ENCODE results near the gene RHNO1.

Gene RHNO1

GRCh38 chr12:2877047-2877952 is at the start of gene RHNO1, which contains the start of gene FOXM1:
RHNO1 (plus strand) TSS chr12:2877223; CDS start chr12:2885367, 8,144 bp downstream.
FOXM1 (minus strand) TSS chr12:2877174; CDS start chr12:2874478, 2,696 bp downstream.
- DNase-seq: peak; percentile 84

DNA sequence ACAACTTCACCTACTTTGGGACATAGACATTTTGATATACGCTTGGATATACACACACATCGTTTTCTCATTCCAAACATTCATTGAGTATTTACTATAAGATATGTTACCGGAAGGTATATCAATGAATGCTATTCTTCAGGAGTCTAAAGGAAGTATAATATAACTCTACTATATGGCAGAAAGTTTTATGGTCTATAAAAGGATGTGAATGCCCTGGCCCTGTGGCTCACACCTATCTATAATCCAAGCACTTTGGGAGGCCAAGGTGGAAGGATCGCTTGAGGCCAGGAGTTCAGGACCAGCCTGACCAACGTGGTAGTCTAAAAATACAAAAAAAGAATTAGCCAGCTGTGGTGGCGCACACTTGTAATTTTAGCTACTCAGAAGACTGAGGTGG is 47.7 kb upstream of the RHNO1 start:
- no peak for DNase-seq

GRCh38 chr12:2832550-2833127 is 44.4 kb upstream of the RHNO1 start:
- no peak for DNase-seq

GRCh38 chr12:2833327-2833726 is 43.7 kb upstream of the RHNO1 start:
- DNase-seq: no peak

GRCh38 chr12:2833810-2834209 is 43.2 kb upstream of the RHNO1 start:
- no peak for DNase-seq

- no peak for DNase-seq
Observed at GRCh38 chr12:2834581-2835491, 42.2 kb upstream of the RHNO1 start, which contains the start of gene NRIP2. NRIP2 (minus strand) TSS chr12:2835035; CDS start chr12:2834983, 52 bp downstream.

DNA sequence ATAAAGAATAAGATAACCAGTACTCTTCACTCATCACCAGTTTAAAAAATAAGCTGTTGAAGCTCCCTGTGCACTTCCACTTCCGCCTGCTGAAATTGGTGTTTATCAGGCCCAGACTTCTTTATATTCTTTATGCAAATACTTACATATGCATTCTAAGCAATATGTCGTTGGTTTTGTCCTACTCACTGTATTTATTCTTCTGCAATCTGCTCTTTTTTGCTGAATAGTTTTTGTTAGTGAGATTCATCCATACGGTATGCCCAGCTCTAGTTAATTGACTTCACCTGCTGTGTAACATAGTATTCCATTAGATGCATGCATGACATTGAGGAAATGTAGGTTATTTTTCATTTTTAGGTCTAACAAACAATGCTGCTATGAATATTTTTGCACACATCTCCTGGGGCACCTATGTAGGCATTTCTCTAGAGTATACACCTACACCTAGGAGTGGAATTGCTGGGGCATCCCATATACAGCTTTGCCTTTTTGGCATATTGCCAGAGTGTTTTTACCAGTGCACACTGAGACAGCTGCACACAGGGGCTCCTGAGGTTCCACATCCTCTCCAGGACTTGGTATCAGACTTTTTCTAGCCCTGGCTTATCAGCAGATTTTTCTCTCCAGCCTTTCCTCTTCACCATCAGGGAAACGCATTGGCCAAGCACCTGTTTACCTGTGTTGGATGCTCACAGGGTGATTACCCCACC is 41.2 kb upstream of the RHNO1 start:
- no peak for DNase-seq

- no peak for DNase-seq
Observed at GRCh38 chr12:2836574-2836973, 40.4 kb upstream of the RHNO1 start.

DNA sequence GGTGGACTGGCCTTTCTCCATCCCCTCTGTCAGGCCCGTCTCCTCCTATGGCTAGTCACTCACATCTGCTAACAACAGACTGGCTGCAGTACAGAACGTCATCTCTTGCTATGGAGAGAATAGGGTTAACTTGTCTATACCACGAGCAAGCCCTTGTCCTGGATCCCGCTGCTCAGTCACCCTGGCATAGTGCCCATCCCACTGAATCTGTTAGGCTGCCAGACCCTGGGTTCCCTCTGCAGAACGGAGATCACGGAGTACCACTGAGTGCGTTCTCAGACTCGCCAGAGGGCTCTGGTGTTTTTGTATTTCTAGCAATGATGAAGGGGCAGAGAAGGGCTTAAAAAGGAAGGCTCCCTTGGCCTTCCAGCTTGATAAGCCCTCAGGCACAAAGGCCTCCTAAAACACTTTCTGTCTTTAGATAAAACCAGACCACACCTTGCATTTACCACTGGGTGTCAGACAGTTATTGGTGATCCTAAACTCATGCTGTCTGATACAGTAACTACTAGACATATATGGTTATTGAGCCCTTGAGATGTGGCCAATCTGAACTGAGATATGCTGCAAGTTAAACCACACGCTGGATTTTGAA is 35.9 kb upstream of the RHNO1 start:
- no peak for DNase-seq

DNA sequence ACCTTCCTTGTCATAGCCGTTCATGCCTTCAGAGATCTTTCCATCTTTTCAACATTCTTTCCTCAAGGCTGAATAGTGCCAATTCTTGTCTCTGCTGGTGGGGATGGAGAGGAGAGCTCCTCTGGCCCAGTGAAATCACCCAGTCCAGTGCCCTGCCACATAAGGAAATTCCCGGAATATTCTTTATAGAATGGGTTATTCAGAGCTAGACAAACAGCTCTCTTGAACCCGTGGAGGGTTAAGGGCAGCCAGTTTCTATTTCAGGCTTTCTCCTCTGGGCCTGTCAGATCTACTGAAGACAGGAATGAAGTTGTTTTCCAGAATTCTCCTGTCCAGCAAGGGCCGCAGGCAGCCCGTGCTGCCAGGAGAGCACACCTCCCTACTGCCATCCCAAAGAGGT is 34.1 kb upstream of the RHNO1 start:
- no peak for DNase-seq

DNA sequence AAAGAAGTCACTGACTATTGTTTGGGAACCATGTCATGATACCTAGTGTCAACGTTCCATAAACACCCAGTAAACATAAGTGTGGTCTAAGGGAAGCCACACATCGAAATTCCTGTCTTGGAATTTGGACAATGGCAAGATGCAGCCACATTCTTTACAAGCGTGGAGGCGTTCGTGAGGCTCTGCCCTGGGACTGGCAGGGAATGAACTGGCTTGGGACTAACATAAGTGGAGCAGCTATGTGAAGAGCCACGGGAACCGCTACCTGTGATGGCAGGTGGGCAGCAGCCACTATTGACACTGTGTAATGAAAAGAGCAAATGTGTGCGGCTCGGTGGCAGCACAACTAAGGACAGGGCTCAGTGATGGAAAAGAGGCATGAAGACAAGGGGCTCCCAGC is 32.2 kb upstream of the RHNO1 start:
- DNase-seq: no peak

DNA sequence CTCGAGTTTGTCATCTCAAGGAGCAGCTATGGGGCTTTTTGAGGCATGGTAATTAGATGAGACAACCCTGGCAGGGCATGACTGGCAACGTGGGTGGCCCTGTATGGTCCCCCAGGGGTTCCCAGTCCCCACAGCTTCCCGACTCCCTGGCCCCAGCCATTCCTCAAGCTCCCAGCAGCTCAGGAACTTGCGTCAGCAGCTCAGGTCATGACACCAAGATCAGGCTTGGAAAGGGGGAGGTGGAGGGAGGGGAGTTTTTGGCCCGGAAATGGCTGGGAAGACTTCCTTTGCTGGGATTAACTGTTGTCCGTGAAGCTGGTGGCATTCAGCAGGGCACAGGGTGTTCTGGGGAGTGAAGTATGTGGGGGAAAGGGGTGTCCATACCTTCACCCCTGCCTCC is 31.7 kb upstream of the RHNO1 start:
- DNase-seq: no peak

GRCh38 chr12:2851931-2852330 is 25.1 kb upstream of the RHNO1 start:
- DNase-seq: no peak

DNA sequence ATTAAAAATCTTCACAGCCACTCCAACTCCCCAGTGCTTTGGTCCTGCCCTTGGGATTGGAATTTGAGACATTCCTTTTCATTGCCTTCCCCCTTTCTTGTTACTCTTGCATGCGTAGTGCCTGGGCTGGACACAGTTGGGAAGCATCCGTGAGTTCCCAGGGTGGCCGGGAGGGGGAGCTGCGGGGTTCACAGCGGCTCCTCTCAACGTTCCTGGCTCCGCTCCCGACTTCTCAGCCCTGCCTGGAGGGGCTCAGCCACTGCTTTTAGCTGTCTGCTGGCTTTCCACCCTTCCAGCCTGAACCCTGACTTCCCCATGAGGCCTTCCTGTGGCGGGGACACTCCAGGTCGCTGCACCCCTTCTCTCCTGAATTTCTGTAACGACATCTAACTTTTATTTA is 23.4 kb upstream of the RHNO1 start:
- DNase-seq: peak; percentile 86

DNA sequence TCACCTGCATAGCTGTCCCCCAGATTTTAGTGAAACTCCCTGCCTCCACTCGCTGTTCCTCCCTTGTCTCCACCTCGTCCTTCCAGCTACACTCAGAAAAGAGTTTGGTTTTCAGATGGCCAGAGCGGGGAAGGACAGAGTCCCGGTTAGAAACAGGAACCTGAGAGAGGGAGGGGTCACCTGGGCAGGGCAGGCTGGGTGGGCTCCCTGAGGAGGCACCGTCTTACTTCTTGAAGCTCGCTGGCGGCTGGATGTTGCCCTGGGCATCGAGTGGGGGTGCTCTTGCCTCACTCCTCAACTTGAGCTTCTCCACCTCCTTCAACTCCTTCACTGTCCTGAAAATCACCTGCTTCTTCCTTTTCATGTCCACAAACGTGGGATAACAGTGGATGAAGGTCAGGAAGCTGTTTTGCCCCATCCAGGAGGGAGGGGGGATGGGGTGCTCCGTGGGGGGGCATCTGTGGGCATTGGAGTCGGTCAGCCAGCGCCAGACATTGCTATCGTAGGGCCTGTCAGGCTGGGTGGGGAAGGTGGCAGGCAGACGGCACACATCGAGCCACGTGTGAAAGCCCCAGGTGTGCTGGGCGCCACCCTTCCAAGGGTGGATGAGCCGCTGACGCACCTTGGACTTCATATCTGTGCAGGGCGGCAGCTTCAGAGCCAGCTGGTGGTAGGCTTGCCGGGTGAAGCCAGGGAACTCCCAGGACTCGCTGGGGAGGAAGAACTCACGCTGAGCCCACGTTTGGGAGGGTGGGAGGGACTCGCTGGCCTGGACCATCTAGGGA is 22.2 kb upstream of the RHNO1 start:
- DNase-seq: no peak

DNA sequence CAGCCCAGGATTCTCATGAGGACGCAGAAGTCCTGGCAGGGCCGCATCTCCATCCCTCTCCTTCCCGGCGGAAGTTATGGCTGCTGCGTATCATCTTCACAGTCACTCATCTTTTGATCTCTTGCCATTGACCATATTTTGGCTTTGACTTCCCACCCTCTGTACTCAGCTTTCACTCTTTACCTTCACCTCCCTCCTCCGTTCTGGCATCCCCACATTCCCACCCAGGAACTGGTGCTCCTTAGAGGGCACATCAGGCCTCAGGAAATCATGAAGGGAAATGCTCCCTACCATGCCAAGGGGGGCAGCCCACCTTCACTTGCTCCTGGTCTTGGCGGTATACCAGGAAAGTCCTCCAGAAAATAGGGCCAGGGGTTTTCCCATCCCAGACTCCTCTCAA is 21.5 kb upstream of the RHNO1 start:
- DNase-seq: no peak

DNA sequence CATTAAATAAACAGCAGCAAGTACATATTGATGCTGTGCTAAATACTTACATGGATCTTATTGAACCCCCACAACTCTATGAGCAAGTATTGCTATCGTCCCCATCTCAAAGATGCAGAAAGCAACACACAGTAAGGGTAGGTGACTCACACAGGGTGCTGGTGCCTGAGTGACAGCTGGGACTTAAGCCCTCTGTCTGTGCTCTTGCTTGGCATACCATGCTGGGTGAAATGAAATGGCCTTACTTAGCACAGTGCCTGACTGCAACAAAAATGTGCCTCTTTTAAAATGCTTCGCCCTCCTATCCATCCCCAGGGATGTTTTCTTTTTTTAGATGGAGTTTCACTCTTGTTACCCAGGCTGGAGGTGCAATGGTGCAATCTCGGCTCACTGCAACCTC is 21.0 kb upstream of the RHNO1 start:
- DNase-seq: no peak

DNA sequence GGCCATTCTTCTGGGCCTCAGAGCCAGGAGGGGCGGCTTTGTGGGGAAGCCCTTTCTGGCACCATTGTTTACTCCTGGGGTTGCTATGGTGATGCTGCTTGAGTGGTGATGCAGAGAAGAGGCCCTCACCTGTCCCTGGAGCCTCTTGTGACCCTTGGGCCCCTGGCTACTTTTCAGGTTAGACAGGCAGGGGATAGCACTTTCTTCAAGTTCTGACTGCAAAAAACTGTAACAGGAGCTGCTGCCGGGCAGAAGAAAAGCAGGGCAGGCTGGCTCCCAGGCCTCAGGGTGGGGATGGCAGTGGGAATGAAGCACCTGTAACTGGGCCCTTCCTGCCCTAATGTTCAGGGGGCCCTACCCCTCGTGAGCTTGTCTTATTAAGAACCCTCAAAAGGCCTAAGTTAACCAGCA is 20.0 kb upstream of the RHNO1 start, which contains the start of gene TEX52:
Gene TEX52 (minus strand): TSS at position 19 of the 411 bp plus-strand sequence. CDS start 13 bp downstream, at position 6.
- no peak for DNase-seq

GRCh38 chr12:2857576-2857975 is 19.4 kb upstream of the RHNO1 start:
- no peak for DNase-seq

GRCh38 chr12:2858334-2858733 is 18.7 kb upstream of the RHNO1 start:
- no peak for DNase-seq

GRCh38 chr12:2858944-2859421 is 18.0 kb upstream of the RHNO1 start:
- no peak for DNase-seq
